T-cell (primary cell): ENCODE results near the gene UBE2C. TPM values are rescaled to one million over a fixed set of nuclear protein-coding genes. Genes with fewer than 3 reads are reported as not detected.

ENCODE experiments used
- ATAC-seq, 4 experiments: fragments of 200-7000 bp in 3 of 4; fragments of 150-1000 bp in 1 of 4; cut with Tn5 transposase; replicated peaks in 1 of 4; 1 replicate in 3 of 4; 2 replicates in 1 of 4; pipeline ENCODE4 v1.10.0; 2021; ENCODE audit warnings: moderate library complexity in 3 of 4, mild to moderate bottlenecking in 2 of 4, moderate number of reproducible peaks in 1 of 4
- CTCF ChIA-PET, 2 donors: fragments of 300-600 bp; sonication (Branson Sonifier 250); formaldehyde crosslinking; loops; one replicate each; lab custom pipeline; 2022; ENCODE audit warnings: antibody characterized with exemption in 2 of 2; lab: Charles Lee
- POLR2A ChIA-PET, 2 donors: fragments of 300-600 bp; sonication (Branson Sonifier 250); formaldehyde crosslinking; loops; one replicate each; lab custom pipeline; 2022; ENCODE audit warnings: antibody characterized with exemption in 2 of 2; lab: Charles Lee
- DNase-seq, 35 experiments: peaks; one replicate each; pipeline versions ENCODE4 v3.0.0 to v3.0.0-alpha.2; 2013 to 2023
- H3K27ac ChIP-seq: one replicate; pipeline ENCODE4 v1.5.1; 2013; ENCODE audit warnings: low read length
- H3K27me3 ChIP-seq, 2 experiments: replicated peaks in 1 of 2; 1 replicate in 1 of 2; 2 replicates in 1 of 2; pipeline versions ENCODE4 v1.6.1 to v1.7.0; 2013; ENCODE audit warnings: low read length in 1 of 2, mixed read lengths in 1 of 2; ENCODE audit not compliant: control insufficient read depth in 2 of 2, insufficient read depth in 2 of 2; ENCODE audit errors: extremely low read depth in 1 of 2
- H3K36me3 ChIP-seq, 2 donors: 1 replicate in 1 of 2; 2 replicates in 1 of 2; pipeline versions ENCODE4 v1.6.1 to v1.7.0; 2013; ENCODE audit warnings: low read length in 1 of 2; ENCODE audit not compliant: control insufficient read depth in 2 of 2, insufficient read depth in 1 of 2; ENCODE audit errors: extremely low read depth in 1 of 2
- H3K4me1 ChIP-seq, 2 experiments: 1 replicate in 1 of 2; 2 replicates in 1 of 2; pipeline versions ENCODE4 v1.6.1 to v1.7.0; 2013; ENCODE audit warnings: low read length in 2 of 2, mixed read lengths in 1 of 2; ENCODE audit not compliant: insufficient read depth in 2 of 2, control insufficient read depth in 1 of 2; ENCODE audit errors: extremely low read depth in 1 of 2
- H3K4me3 ChIP-seq, 2 donors: 1 replicate in 1 of 2; 2 replicates in 1 of 2; pipeline versions ENCODE4 v1.5.1 to v1.7.0; 2013; ENCODE audit warnings: mild to moderate bottlenecking in 2 of 2, low read length in 1 of 2, moderate library complexity in 1 of 2; ENCODE audit not compliant: control insufficient read depth in 1 of 2; ENCODE audit errors: extremely low read depth in 1 of 2
- H3K9me3 ChIP-seq: 2 replicates; pipeline ENCODE4 v1.7.0; 2013
- H3K27ac Mint-ChIP-seq, 2 donors: one replicate each; pipeline ENCODE4 v1.8.0; 2020 to 2021; ENCODE audit warnings: mild to moderate bottlenecking in 2 of 2, mixed read lengths in 2 of 2
- H3K27me3 Mint-ChIP-seq, 2 donors: one replicate each; pipeline ENCODE4 v1.8.0; 2021 to 2022; ENCODE audit warnings: mixed read lengths in 2 of 2
- H3K36me3 Mint-ChIP-seq: one replicate; pipeline ENCODE4 v1.8.0; 2021; ENCODE audit warnings: mixed read lengths
- H3K4me1 Mint-ChIP-seq, 3 donors: one replicate each; pipeline ENCODE4 v1.8.0; 2020 to 2022; ENCODE audit warnings: mixed read lengths in 3 of 3, mild to moderate bottlenecking in 1 of 3
- H3K4me3 Mint-ChIP-seq, 3 donors: one replicate each; pipeline ENCODE4 v1.8.0; 2020 to 2022; ENCODE audit warnings: mild to moderate bottlenecking in 3 of 3, mixed read lengths in 3 of 3, moderate library complexity in 3 of 3
- H3K9me3 Mint-ChIP-seq, 3 donors: one replicate each; pipeline ENCODE4 v1.8.0; 2020 to 2022; ENCODE audit warnings: mixed read lengths in 3 of 3
- WGBS: methylation state at CpG from one replicate; pipeline ENCODE4 v1.1.5; 2013; ENCODE audit warnings: missing lambda C conversion rate; ENCODE audit not compliant: insufficient coverage; 5-methylcytosine and 5-hydroxymethylcytosine counted together
- total RNA-seq, 35 experiments: library from RNA in 6 of 35; stranded (reverse) in 6 of 35; fragments of 120-200 nt in 1 of 35; gene quantifications; one replicate each; pipeline versions ENCODE4 v1.2.1 to v1.2.4 and lab custom pipeline; 2013 to 2026

UBE2C gene
- total RNA-seq, 5 donors from 2014 or later (not counting 1 experiment from before 2014, with no cell fraction given) = 0.44 to 2.4 (median 1.2) TPM

GRCh38 chr20:45810191-45810970 is 2.1 kb upstream of the UBE2C start:
- DNase-seq = no peak
- CTCF ChIA-PET = no interaction called here
- Mint-ChIP-seq H3K27me3 (no peaks in the 10 kb centered on the region), H3K4me3 (no peak overlapping the region), H3K9me3 (no peaks in the 10 kb centered on the region), H3K27ac (no peak overlapping the region), H3K36me3 (peaks cover 31% of the 10 kb centered on the region), H3K4me1 (peaks cover 15 to 19% (median 17%) of the 10 kb centered on the region in 3 donors)
- no peak overlapping the region for H3K4me3 ChIP-seq
- ATAC-seq = no peak
- peaks cover 7 to 16% of the 10 kb centered on the region in 2 experiments for H3K4me1 ChIP-seq
- H3K9me3 ChIP-seq = no peaks in the 10 kb centered on the region
- WGBS = 90% methylated on average over 4 of the region's 8 CpGs
- POLR2A ChIA-PET = no interaction called here
- peaks cover 5 to 38% of the 10 kb centered on the region in 2 donors for H3K36me3 ChIP-seq
- no peak overlapping the region for H3K27ac ChIP-seq
- H3K27me3 ChIP-seq = no peaks in the 10 kb centered on the region

DNA sequence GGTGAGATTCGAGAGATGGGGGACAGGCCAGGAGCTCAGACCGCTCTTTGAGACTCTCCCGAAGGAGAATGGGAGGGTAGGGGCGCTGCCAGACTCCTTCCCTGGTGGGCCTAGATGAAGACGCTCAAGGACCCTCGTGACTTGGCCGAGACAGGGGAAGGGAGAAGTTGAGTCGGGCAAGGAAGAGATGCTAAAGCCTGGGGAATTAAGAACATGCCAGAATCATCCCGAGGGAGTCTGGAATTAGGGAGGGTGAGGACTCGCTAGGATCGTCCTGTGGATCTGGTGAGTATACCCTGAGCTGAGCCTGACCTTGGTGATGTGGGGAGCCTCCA is 529 bp downstream of the UBE2C start:
- Mint-ChIP-seq H3K27me3 (no peaks in the 10 kb centered on the region), H3K4me3 (peak overlapping the region; percentile 77 to 86 (median 82)), H3K4me1 (peaks cover 15 to 19% (median 17%) of the 10 kb centered on the region in 3 donors), H3K27ac (no peak overlapping the region), H3K9me3 (no peaks in the 10 kb centered on the region), H3K36me3 (peaks cover 24% of the 10 kb centered on the region)
- POLR2A ChIA-PET = interaction anchor here in 1 of 2 donors (0.5 kb wide), 1 partner anchor 122 kb away, joined by 8 read pairs; no protein-coding TSS in a partner anchor
- Histone ChIP-seq H3K4me3 (peak overlapping the region; percentile 79 to 84), H3K9me3 (no peaks in the 10 kb centered on the region), H3K27ac (no peak overlapping the region), H3K4me1 (peaks cover 7 to 16% of the 10 kb centered on the region in 2 experiments), H3K36me3 (peaks cover 5 to 25% of the 10 kb centered on the region in 2 donors), H3K27me3 (no peaks in the 10 kb centered on the region)
- CTCF ChIA-PET = no interaction called here
- no peak for DNase-seq
- no peak for ATAC-seq
- WGBS = 16% methylated on average over 11 of the region's 11 CpGs

DNA sequence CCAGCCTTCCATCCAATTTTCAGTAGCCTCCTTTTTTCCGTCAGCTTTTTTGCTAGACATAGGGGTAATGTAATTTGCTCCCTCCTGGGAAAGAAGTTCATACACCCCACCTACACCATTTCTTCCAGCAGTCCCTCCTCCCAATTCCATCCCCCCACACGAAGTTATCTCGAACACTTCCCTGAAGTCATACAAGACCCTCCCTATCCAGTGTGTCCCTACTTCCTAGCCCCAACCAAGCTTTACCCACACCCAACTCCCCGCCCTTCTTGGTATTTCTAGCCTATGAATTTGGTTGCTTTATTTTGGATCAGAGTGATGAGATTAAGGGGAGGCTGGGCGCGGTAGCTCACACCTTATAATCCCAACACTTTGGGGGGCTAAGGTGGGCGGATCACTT is 1.0 kb downstream of the UBE2C start:
- ATAC-seq = no peak
- H3K36me3 Mint-ChIP-seq = peaks cover 24% of the 10 kb centered on the region
- CTCF ChIA-PET = no interaction called here
- Histone ChIP-seq H3K9me3 (no peaks in the 10 kb centered on the region), H3K4me1 (peaks cover 7 to 16% of the 10 kb centered on the region in 2 experiments), H3K27me3 (no peaks in the 10 kb centered on the region), H3K27ac (no peak overlapping the region), H3K4me3 (no peak overlapping the region), H3K36me3 (peaks cover 5 to 25% of the 10 kb centered on the region in 2 donors)
- H3K4me1 Mint-ChIP-seq = peaks cover 15 to 19% (median 17%) of the 10 kb centered on the region in 3 donors
- DNase-seq = no peak
- no peak overlapping the region for H3K27ac Mint-ChIP-seq
- peak overlapping the region; percentile 77 to 86 (median 82) for H3K4me3 Mint-ChIP-seq
- peaks cover 0 to 2% of the 10 kb centered on the region in 2 donors for H3K27me3 Mint-ChIP-seq
- WGBS = no CpG with 5 or more reads among the region's 7 CpGs
- POLR2A ChIA-PET = no interaction called here
- H3K9me3 Mint-ChIP-seq = no peaks in the 10 kb centered on the region

DNA sequence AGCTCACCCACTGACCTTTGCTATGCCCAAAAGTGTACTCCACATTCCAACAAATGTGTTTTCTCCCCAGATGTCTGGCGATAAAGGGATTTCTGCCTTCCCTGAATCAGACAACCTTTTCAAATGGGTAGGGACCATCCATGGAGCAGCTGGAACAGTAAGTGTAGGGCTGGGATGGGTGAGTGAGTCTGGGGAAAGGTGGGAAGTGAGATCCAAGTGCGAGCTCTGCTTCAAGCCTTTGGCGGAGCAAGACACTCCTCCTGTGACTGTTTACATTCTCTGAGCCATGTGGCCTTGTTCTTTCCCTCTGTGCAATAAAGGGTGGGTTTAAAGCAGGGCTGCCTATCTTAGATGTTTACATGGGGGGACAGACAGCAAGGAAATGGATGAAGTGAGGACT is 1.9 kb downstream of the UBE2C start:
- H3K27me3 Mint-ChIP-seq = peaks cover 0 to 3% of the 10 kb centered on the region in 2 donors
- 100% methylated on average over 2 of the region's 3 CpGs for WGBS
- no peaks in the 10 kb centered on the region for H3K9me3 Mint-ChIP-seq
- H3K27ac ChIP-seq = no peak overlapping the region
- H3K27me3 ChIP-seq = no peaks in the 10 kb centered on the region
- CTCF ChIA-PET = no interaction called here
- no peak for ATAC-seq
- POLR2A ChIA-PET = no interaction called here
- H3K9me3 ChIP-seq = no peaks in the 10 kb centered on the region
- H3K4me1 Mint-ChIP-seq = peaks cover 15 to 19% (median 17%) of the 10 kb centered on the region in 3 donors
- DNase-seq = no peak
- H3K27ac Mint-ChIP-seq = no peak overlapping the region
- H3K36me3 Mint-ChIP-seq = peaks cover 18% of the 10 kb centered on the region
- H3K4me3 ChIP-seq = no peak overlapping the region
- no peak overlapping the region for H3K4me3 Mint-ChIP-seq
- H3K36me3 ChIP-seq = peaks cover 5 to 17% of the 10 kb centered on the region in 2 donors
- peaks cover 7 to 16% of the 10 kb centered on the region in 2 experiments for H3K4me1 ChIP-seq

GRCh38 chr20:45816951-45817350 is 4.5 kb downstream of the UBE2C start:
- DNase-seq = no peak
- WGBS = no CpG with 5 or more reads among the region's 3 CpGs
- Histone ChIP-seq H3K27ac (no peak overlapping the region), H3K4me3 (no peak overlapping the region), H3K27me3 (no peaks in the 10 kb centered on the region), H3K4me1 (peaks cover 5 to 11% of the 10 kb centered on the region in 2 experiments), H3K36me3 (no peaks in the 10 kb centered on the region), H3K9me3 (no peaks in the 10 kb centered on the region)
- Mint-ChIP-seq H3K9me3 (no peaks in the 10 kb centered on the region), H3K27ac (no peak overlapping the region), H3K36me3 (no peaks in the 10 kb centered on the region), H3K4me3 (no peak overlapping the region), H3K27me3 (peaks cover 2 to 10% of the 10 kb centered on the region in 2 donors), H3K4me1 (peaks cover 12 to 16% (median 14%) of the 10 kb centered on the region in 3 donors)
- ATAC-seq = no peak
- ChIA-PET CTCF (interaction anchor here in 1 of 2 donors (0.6 kb wide), 1 partner anchor 117 kb away, joined by 3 read pairs; no protein-coding TSS in a partner anchor), POLR2A (no interaction called here)

DNA sequence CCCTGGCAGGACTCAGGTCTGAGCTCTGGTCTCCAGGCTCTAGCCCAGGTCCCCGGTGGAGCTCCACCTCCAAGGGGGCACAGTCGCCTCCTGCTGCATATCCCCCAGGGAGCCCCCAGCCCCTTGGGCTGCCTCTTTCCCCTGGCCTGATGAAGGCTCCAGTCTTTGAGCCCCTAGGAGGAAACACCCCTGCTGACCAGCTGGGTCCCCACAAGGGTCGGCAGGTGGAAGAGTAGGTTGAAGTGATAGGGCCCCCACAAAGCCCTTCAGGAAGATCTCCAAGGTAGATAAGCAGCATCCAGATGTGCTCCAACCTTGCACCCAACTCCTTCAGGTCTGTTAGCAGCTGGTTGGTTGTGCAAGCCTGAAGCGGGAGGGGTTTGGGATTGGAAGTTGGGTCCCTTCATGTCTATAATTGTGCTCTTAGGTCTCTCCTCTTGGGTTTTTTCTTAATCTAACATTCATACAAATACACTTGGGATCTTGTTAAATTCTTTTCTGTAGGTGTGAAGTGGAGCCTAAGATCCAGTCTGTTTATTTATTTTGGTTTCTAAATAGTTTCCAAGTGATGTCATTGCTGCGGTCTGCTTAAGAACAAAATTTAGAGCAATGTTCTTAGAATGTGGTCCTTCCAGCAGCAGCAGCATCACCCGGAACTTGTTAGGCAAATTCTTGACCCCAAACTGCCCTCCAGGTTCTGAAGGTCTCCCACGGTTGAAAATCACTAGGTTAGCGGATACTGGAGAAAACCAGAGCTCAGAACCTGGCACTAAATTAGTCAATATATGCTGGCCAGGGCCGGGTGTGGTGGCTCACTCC is 5.1 kb downstream of the UBE2C start:
- Mint-ChIP-seq H3K9me3 (no peaks in the 10 kb centered on the region), H3K27ac (no peak overlapping the region), H3K4me1 (peaks cover 8 to 13% (median 8%) of the 10 kb centered on the region in 3 donors), H3K27me3 (peaks cover 8 to 16% of the 10 kb centered on the region in 2 donors), H3K36me3 (no peaks in the 10 kb centered on the region), H3K4me3 (no peak overlapping the region)
- WGBS = 76% methylated on average over 5 of the region's 9 CpGs
- ChIA-PET CTCF (no interaction called here), POLR2A (no interaction called here)
- Histone ChIP-seq H3K27me3 (peaks cover 0 to 3% of the 10 kb centered on the region in 2 experiments), H3K4me1 (peaks cover 2 to 8% of the 10 kb centered on the region in 2 experiments), H3K27ac (no peak overlapping the region), H3K36me3 (no peaks in the 10 kb centered on the region), H3K4me3 (no peak overlapping the region), H3K9me3 (no peaks in the 10 kb centered on the region)
- DNase-seq (no peak), ATAC-seq (no peak)
